CD4-positive, alpha-beta T cell treated with Interferon alpha-2 for 1 hour (primary cell): ENCODE measurements around the gene SLC25A21.
"Not testable (repeated sequence)": the region's sequence is repeated elsewhere in the genome, so short reads cannot be mapped to it uniquely, and the experiment has no call there.

Experiments
- DNase-seq, 2 donors: peaks; one replicate each; pipeline ENCODE4 v3.0.0-alpha.2; 2020 to 2022

SLC25A21 gene

DNA sequence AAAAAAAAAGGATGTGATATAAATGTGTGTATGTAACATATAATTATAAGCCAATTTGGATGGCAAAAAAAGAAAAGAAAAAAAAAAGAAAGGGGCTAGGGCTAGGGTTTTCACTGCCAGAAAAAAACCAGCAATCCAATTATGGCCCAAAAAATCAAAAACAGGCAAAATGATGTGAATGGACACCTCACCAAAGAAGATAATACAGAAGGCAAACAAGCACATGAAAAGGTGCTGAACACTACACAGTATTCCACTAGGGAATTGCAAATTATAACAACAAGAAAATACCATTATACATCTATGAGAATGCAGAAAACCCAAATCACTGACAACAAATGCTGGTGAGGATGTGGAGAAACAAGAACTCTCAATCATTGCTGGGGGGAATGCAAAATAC is 13.3 kb upstream of the SLC25A21 start:
- no peak for DNase-seq

DNA sequence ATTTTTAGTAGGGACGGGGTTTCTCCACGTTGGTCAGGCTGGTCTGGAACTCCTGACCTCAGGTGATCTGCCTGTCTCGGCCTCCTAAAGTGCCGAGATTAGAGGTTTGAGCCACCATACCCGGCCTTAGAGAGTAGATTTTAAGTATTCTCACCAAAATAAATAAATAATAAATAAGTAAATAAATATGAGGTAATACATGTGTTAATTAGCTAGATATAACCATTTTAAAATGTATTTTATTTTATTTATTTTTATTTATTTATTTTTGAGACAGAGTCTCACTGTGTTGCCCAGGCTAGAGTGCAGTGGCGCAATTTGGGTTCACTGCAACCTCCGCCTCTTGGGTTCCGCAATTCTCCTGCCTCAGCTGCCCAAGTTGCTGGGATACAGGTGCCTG is 12.1 kb upstream of the SLC25A21 start:
- DNase-seq, result not testable (repeated sequence)

DNA sequence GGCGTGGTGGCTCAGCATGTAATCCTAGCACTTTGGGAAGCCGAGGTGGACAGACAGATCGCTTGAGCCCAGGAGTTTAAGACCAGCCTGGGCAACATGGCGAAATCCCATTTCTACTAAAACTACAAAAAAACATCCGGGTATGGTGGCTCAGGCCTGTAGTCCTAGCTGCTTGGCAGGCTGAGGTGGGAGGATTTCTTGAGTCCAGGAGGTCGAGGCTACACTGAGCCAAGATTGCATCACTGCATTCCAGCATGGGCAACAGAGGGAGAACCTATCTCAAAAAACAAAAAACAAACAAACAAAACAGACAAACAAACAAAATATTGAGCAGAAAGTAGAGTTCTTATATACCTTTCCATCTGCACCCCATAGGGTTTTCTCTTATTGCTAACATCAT is 9.0 kb upstream of the SLC25A21 start:
- DNase-seq, result no peak

DNA sequence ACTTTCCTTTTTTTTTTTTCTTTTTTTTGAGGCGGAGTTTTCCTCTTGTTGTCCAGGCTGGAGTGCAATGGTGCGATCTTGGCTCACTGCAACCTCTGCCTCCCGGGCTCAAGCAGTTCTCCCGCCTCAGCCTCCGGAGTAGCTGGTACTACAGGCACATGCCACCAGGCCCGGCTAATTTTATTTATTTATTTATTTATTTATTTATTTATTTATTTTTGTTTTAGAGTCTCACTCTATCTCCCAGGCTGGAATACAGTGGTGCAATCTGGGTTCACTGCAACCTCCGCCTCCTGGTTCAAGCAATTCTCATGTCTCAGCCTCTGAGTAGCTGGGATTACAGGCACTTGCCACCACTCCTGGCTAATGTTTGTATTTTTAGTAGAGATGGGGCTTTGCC is 8.5 kb upstream of the SLC25A21 start:
- DNase-seq, result not testable (repeated sequence)

DNA sequence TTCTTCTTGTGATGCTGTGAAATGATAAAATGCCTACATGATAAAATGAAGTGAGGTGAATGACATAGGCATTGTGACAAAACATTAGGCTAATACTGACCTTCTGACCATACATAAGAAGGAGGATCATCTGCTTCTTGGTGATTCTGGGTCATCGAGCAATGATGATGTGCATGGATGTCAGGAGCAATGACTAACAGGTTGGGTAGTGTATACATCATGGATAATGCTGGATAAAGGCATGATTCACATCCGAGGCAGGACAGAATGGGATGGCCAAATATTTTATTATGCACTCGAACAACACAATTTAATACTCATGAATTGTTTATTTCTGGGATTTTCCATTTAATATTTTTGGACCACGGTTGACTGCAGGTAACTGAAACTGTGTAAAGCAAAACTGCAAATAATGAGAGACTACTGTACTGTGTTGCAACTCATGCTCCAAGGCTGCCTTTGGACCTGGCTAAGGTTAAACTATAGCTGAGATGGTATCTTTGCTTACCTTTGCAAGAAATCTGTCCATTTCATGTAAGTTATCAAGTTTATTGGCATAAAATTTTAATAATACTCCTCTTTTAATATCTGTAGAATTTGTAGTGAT is 7.6 kb upstream of the SLC25A21 start:
- no peak for DNase-seq

DNA sequence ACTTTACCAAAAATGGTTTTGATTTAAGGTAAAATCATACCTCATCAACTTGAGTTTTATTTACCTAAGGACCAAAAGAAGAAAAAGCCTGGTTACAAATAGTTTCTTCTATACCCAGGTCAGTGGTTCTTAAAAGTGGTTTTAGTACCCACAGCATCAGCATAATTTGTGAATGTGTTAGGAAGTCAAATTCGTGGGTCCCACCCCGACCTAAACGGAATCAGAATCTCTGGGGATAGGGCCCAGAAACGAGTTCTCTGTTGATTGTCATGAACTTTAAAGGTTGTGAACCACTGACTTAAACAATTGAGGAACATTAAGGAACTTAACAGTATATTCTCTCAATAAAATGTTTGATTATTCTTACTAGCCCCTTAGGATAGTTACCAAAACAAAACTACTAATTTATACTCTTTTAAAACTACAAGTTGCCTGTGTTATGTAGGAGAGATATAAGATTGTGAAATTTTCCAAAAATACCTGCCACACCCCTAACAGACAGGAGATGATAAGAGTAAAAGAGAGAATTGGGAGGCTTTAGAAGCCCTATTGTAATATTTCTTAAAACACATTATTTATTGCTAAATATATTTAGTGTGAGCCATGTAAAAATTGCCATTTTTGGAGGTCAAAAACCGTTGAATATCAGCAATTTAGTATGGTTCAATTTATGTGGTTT is 669 bp upstream of the SLC25A21 start:
- no peak for DNase-seq

DNA sequence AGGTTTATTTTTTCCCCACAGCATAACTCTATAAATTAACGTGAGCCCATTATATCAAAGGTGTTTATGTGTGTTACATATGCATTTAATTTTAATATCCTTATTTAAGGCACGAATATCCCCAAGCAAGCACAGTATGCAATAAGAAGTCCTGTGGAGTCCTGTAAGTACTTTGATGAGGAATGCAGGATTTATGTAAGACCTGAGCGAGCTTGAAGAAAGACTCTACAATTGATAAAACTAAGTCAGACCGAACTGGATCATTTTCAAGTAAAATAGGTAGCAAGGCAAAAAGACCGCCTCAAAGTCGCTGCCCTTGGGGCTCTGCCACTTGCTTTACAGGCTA is 755 bp downstream of the SLC25A21 start:
- DNase-seq, result no peak

DNA sequence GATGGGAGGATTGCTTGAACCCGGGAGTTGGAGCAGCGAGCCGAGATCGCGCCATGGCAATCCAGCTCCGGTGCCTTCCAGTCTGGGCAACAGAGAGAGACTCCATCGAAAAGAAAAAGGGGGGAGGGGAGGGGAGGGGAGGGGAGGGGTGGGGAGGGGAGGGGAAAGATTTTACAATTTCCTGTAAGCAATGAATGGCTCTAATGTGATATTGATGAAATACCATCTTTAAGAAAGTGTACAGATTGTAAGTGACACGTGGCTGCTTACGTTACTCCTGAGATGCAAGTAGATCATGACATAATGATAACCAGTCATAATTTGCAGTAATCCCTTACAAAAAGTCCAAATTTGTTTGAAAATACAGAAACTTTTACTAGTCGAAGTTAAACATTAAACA is 1.4 kb downstream of the SLC25A21 start:
- DNase-seq, result no peak

DNA sequence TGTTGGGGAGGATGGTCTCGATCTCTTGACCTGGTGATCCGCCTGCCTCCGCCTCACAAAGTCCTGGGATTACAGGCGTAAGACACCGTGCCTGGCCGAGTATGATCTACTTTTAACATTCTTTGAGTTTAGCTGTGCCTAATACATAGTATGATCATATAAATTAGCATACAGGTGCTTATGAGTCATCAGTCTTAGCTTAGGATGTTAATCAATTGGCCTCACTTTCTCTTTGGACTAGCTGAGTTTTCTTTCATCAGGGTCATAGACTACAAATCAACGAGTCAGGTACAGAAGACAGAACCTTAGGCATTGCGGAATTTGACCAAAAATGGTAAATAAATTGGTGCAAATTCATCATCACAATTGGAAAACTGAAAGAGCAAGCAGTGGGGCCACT is 2.2 kb downstream of the SLC25A21 start:
- no peak for DNase-seq

DNA sequence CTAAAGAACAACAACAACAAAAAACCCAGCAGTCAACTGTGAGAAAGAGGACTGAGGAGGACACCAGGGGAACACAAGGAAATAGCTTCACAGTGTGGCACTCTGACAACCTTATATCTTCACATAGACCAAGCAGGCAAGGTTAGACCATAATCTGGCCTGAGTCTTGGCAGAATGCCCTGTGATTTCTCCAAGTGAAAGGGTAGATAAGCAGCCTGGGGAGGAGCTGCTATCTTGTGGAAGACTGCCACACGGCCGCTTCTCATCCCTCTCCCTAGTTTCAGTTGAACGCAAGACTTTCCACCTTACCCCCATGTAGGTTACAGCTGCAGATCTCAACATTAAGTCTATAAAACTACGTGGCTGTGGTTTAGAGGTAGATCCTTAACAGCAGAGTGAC is 3.7 kb downstream of the SLC25A21 start:
- no peak for DNase-seq

DNA sequence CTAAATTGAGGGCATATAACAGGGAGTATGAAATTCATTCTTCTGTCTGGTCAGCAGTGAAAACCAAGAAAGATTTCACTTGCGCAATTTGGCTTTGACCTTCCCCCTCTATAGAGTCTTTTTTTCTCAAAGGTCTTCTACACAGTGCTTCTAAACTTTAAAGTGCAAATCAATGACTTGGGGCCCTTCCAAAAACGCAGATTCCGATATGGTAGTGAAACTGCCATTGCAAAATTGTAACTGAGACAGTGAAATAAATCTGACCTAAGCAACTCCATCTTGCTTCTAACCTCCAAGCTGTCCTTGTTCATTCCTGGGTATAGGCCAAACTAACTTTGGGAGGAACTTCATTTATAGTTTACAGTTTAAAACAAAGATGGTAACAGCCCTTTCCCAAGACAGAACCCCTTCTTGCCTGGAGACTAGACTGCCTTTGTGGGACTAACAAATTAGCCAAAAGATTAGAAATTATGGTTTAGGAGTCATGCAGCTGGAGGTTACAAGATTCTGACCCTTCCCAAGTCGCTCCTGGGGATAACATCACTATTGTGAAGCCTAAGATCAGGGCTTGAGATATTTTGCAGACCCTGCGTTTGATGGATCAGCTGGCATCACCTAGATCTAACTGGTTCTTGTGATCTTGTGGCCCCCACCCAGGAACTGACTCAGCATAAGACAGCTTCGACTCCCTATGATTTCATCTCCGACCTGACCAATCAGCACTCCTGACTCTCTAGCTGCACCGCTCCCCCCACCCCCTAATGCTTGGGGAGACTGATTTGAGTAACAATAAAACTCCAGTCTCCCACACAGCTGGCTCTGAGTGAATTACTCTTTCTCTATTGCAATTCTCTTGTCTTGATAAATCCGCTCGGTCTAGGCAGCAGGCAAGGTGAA is 5.0 kb downstream of the SLC25A21 start:
- no peak for DNase-seq

DNA sequence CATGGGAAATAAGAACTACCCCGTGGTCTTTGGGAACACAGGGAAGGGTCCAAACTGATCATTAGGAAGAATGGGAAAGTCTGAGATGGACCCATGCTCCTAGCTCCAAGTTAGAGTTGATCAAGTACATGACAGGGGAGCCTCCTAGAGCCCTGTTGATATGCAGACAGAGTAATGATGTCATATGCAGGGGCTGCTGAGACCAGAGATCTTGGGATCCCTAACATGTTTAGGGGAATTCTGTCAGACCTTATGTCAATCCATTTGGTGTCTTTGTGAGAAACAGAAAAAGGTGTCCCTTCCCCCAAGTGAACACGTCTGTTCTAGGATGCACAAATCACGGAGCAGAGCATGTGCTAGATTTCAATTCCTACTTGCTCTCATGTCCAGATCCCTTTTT is 6.6 kb downstream of the SLC25A21 start:
- DNase-seq, result no peak

DNA sequence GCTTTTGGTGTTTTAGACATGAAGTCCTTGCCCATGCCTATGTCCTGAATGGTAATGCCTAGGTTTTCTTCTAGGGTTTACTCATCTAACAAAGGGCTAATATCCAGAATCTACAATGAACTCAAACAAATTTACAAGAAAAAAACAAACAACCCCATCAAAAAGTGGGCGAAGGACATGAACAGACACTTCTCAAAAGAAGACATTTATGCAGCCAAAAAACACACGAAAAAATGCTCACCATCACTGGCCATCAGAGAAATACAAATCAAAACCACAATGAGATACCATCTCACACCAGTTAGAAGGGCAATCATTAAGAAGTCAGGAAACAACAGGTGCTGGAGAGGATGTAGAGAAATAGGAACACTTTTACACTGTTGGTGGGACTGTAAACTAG is 10.1 kb downstream of the SLC25A21 start:
- DNase-seq, result not testable (repeated sequence)

DNA sequence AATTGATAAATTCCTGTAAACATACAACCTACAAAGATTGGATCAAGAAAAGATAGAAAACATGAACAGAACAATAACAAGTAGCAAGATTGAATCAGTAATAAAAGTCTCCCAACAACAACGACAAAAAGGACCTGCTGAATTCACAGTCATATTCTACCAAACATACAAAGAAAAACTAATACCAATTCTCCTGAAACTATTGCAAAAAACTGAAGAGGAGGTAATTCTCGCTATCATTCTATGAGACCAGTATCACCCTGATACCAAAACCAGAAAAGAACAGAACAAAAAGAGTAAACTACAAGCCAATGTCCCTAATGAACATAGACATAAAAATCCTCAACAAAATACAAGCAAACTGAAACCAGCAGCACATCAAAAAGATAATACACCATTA is 14.4 kb downstream of the SLC25A21 start:
- DNase-seq, result no peak

DNA sequence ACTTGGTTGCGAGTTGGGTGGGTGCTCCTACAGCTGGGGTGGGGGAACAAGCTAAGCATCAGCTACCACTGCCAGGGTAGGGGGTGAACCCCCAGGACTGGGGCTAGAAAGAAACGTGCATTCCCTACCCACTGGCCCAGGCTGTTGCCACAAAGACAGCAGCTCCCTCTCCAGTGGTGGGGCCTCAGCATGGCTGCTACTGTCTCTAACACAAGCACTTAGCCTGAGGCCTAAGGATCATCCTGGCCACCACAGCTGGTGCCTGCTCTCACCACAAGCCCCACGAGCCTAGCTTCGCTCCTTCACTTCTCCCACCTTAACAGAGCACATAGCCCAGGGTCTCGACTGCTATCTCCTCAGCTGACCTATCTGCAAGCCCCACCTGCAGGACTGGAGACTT is 18.9 kb downstream of the SLC25A21 start:
- no peak for DNase-seq

DNA sequence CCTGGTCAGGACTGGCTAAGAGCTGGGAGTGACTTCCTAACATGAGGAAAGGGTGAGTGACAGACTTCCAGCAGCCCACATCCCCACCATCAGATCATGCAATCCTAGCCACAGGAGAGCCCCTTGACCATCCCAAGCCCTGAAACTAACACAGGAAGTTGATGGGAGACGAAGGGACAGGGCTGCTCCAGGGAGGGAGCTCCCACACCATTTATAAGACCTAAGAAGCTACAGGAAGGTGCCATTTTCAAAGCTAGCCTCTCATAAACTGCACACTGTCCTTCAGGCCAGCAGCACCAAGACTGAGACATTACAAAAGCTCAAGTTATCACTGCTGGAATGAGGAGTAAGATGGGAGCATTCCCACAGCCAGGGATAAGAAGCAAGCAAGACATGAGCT is 19.4 kb downstream of the SLC25A21 start:
- no peak for DNase-seq

DNA sequence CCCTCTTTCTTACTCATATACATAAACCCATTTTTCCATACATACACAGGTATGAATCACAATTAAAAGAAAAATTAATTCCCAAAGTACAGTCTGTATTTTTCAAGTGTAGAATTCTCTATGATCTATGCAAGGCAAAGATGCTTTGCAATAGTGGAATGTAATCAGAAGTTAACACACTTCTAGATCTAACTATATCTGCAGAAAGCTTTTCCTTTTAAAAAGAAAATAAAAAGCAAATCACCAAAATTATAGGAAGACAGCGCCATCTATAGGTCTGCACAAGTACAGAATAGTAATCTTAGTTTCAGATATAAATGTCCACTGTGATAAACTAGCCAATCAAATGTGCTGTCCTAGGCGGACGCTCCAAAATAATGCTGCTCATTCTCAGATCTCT is 22.0 kb downstream of the SLC25A21 start:
- no peak for DNase-seq

DNA sequence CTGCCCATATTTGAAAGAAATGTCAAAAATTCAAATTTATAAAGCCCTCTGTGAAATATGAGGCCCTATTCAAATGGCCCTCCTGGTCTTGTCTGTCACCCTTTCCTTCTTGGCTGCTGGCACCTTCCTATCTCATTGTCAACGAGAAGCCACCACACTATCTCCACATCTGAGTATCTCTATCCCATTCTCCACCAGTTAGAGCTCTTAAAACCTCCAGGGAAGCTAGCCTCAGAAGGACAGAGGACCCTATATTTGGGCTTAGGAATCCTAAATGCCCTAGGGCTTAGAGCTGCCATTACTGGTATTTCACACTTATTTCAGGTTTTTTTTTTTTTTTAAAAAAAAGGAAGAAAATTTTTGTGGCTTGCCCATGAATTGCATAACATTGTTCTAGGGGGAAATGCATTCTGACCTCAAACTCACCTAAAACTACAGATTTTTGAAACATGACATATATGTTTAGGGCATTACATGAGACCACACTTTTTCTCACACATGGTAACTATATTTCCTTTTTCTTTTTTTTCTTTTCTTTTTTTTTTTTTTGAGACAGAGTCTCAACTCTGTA is 25.0 kb downstream of the SLC25A21 start:
- no peak for DNase-seq

DNA sequence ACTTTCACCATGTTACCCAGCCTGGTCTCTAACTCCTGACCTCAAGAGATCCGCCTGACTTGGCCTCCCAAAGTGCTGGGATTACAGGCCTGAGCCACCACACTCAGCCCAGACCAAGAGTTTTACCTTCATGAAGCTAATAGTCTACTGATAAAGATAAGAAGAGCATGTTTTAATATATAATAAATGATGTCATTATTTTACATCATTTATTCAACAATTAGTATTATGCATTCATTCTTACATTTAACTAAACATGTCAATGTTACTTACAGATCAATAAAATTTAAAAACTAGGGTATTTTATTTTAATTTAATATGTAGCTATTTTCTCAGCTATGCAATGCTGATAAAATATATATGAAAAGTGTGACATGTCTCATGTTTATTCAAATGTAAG is 26.0 kb downstream of the SLC25A21 start:
- DNase-seq, result not testable (repeated sequence)

DNA sequence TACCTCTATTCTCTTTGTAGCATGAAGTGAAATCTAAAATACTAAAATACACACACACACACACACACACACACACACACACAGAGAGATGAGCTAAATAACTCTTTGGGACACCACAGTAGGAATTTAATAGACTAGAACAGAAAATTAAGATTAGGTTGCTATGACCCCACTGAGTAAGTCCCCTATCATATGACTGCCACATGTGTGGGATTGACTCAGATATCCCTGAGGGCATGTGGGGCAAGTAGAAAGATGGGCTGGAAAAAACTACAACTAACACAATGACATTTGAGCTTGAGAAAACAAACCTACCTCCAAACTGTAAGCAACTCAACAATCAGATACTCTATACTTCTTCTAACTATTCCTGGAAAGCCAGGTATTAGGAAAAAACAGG is 27.0 kb downstream of the SLC25A21 start:
- no peak for DNase-seq

DNA sequence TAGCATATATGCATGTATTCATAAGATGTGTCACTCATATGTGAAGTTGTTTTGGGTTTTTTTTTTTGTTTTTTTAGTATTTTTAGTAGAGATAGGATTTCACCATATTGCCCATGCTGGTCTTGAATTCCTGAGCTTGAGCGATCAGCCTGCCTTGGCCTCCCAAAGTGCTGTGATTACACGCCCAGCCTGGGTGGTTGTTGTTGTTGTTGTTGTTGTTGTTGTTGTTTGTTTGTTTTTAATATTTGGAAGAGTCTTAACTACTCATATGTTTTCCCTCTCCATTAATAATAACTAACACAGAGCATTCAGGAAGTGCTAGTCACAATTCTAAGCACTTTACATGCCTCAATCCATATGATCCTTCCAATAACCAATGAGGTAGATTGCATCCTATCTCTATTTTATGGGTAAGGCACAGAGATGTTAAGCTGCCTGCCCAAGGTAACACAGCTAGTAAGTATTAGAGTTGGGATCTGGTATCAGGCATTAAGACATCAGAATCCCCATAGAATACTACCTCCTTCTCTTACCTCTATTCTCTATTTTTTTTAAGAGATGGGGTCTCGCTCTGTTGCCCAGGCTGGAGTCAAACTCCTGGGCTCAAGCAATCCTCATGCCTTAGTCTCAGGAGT is 27.6 kb downstream of the SLC25A21 start:
- no peak for DNase-seq

DNA sequence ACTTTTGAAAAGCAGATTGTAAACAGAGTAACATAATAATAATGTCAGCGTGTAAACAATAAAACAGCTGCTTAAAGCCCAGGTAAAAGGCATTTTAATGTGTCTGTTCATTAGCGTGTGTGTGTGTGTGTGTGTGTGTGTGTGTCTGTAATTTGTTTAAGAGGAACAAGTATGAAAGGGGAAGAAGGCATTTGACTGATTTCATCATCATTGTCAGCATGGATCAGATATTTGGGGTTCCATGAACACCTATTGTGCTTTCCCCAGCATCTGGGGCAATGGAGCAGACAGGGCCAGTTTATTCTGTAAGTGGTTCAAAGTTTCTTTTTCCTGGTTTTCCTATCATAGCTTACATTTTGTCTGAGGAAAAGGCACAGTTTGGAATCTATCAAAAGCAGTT is 28.9 kb downstream of the SLC25A21 start:
- DNase-seq, result peak in 1 of 2 donors; percentile 4

DNA sequence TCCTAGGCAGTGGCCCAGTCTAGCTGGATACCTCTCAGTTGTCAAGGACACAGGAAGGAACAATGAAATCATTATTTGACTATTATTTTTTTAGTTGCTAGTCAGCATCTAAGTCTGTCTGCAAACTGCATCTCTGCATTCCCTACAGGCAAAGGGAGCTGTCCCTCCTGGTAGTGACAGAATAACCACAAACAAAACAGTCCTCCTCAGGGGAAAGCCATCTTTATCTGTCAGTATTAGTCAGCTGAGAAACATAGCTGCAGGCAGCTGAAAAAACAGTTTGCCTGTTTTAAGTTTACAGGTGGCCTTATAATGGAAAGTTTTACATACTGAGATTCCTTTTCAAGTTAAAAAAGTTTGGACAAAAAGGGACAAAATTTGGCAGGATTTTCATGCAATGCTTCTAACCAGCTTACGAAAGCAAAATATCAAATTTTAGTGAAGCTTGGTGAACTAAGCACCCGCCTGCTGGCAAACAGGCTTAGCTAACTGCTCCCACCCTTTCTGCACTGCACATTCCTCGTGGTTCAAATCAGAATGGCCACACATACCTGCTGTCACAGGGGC is 29.5 kb downstream of the SLC25A21 start:
- no peak for DNase-seq
